ENCODE measurements around the gene LEMD2.

DNA sequence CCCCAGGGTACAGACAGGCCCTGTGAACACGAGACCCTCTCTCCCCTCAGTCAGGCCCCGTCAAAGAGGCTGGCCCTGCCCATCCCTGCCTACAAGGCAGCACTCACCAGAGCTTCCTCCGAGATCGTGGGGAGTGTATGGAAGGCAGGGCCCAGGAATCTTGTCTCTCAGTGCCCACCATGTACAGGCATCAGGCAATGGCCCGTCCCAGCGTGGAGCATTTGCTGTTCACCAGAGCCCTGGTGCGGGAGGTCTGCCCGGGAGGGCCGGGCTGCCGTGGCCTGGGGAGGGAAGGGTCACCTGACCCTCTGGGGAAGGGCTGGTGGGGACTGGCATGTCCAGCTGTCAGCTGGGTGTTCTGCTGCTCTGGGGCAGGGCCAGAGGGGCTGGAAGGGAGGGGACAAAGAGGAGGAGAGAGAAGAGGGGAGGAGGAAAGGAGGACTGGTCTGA is 42.3 kb downstream of the LEMD2 start, which contains the start of gene IP6K3:
- TF ChIP-seq, protein P1, sequence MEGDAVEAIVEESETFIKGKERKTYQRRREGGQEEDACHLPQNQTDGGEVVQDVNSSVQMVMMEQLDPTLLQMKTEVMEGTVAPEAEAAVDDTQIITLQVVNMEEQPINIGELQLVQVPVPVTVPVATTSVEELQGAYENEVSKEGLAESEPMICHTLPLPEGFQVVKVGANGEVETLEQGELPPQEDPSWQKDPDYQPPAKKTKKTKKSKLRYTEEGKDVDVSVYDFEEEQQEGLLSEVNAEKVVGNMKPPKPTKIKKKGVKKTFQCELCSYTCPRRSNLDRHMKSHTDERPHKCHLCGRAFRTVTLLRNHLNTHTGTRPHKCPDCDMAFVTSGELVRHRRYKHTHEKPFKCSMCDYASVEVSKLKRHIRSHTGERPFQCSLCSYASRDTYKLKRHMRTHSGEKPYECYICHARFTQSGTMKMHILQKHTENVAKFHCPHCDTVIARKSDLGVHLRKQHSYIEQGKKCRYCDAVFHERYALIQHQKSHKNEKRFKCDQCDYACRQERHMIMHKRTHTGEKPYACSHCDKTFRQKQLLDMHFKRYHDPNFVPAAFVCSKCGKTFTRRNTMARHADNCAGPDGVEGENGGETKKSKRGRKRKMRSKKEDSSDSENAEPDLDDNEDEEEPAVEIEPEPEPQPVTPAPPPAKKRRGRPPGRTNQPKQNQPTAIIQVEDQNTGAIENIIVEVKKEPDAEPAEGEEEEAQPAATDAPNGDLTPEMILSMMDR (optimal IDR thresholded peaks at IDR 0.05 in 1 of 3, IDR thresholded peaks at IDR 0.05 in 1 of 3, conservative IDR thresholded peaks at IDR 0.05 in 1 of 3; ENCODE audit: extremely low read depth in 1 of 3, insufficient read depth in 2 of 3, low read length in 3 of 3), result no peak
- no peak for TF ChIP-seq EZH2 (IDR thresholded peaks at IDR 0.05; ENCODE audit: low read length)

Data from keratinocyte (primary cell).